Hepatocyte (in vitro differentiated cells): ENCODE measurements around the gene PTPN14. TPM values are rescaled to one million over a fixed set of nuclear protein-coding genes. Genes with fewer than 3 reads are reported as not detected.

Experiments used
- DNase-seq: peaks from one replicate; pipeline ENCODE4 v3.0.0-alpha.2; 2016; ENCODE audit warnings: low spot score
- H2AFZ ChIP-seq: fragments of 200-600 bp; sonication (generic); 2 replicates; pipeline ENCODE4 v1.6.0; 2016; ENCODE audit warnings: antibody characterized with exemption, mild to moderate bottlenecking
- H3K27ac ChIP-seq: fragments of 200-600 bp; sonication (generic); 2 replicates; pipeline ENCODE4 v1.5.1; 2016; ENCODE audit warnings: mild to moderate bottlenecking
- H3K27me3 ChIP-seq: fragments of 200-600 bp; sonication (generic); 2 replicates; pipeline ENCODE4 v1.6.1; 2016
- H3K36me3 ChIP-seq: fragments of 200-600 bp; sonication (generic); replicated peaks from 2 replicates; pipeline ENCODE4 v1.5.1; 2016; ENCODE audit warnings: low read depth; ENCODE audit not compliant: insufficient read depth
- H3K4me1 ChIP-seq: fragments of 200-600 bp; sonication (generic); 2 replicates; pipeline ENCODE4 v1.5.1; 2016; ENCODE audit warnings: mild to moderate bottlenecking, moderate library complexity; ENCODE audit not compliant: insufficient read depth
- H3K4me2 ChIP-seq: fragments of 200-600 bp; sonication (generic); 2 replicates; pipeline ENCODE4 v1.6.0; 2016
- H3K4me3 ChIP-seq: fragments of 200-600 bp; sonication (generic); 2 replicates; pipeline ENCODE4 v1.5.1; 2016; ENCODE audit warnings: mild to moderate bottlenecking
- H3K79me2 ChIP-seq: fragments of 200-600 bp; sonication (generic); 2 replicates; pipeline ENCODE4 v1.6.0; 2017; ENCODE audit warnings: mild to moderate bottlenecking
- H3K9me2 ChIP-seq: fragments of 200-600 bp; sonication (generic); replicated peaks from 2 replicates; pipeline ENCODE4 v1.6.0; 2017; ENCODE audit warnings: mild to moderate bottlenecking; ENCODE audit not compliant: insufficient read depth
- H3K9me3 ChIP-seq: fragments of 200-600 bp; sonication (generic); 2 replicates; pipeline ENCODE4 v1.5.1; 2016; ENCODE audit warnings: low read depth, mild to moderate bottlenecking
- H4K20me1 ChIP-seq: fragments of 200-600 bp; sonication (generic); 2 replicates; pipeline ENCODE4 v1.6.0; 2016; ENCODE audit warnings: mild to moderate bottlenecking; ENCODE audit not compliant: insufficient read depth, poor library complexity, severe bottlenecking
- CTCF ChIP-seq: fragments of 200-600 bp; sonication (generic); IDR thresholded peaks from 2 replicates; pipeline ENCODE4 v1.5.1; 2016; ENCODE audit warnings: antibody characterized with exemption, mild to moderate bottlenecking; ENCODE audit not compliant: poor library complexity
- EZH2 ChIP-seq: fragments of 200-600 bp; sonication (generic); IDR thresholded peaks from 2 replicates; pipeline ENCODE4 v1.6.1; 2016; ENCODE audit warnings: antibody characterized with exemption, mild to moderate bottlenecking, borderline replicate concordance
- EZH2phosphoT487 ChIP-seq: fragments of 200-600 bp; sonication (generic); IDR thresholded peaks from one replicate; pipeline ENCODE4 v1.6.1; 2018; ENCODE audit warnings: antibody characterized with exemption, mild to moderate bottlenecking, low read depth, moderate library complexity; ENCODE audit not compliant: unreplicated experiment, severe bottlenecking
- WGBS: methylation state at CpG from one replicate; pipeline ENCODE4 v1.1.6; 2016; ENCODE audit warnings: low lambda C conversion rate; ENCODE audit errors: missing lambda C conversion rate; 5-methylcytosine and 5-hydroxymethylcytosine counted together
- polyA plus RNA-seq: library from polyadenylated mRNA; unstranded; fragments of >200 nt; fragmentation: Nextera tagmentation; extraction: Ambion mirVana; gene quantifications from 2 replicates; pipeline ENCODE4 v1.2.1, GENCODE V29; 2016
- total RNA-seq: library from RNA; depleted of rRNA; stranded (reverse); fragments of >200 nt; gene quantifications from 2 replicates; pipeline ENCODE4 v1.2.3, GENCODE V29; 2014

The PTPN14 gene
- total and polyA plus RNA-seq, 2 experiments from 2014 or later, result 9.5 to 21.7 TPM

GRCh38 chr1:214404571-214405213, 146.7 kb downstream of the PTPN14 start:
- H3K4me2 ChIP-seq, result no peak overlapping the region

GRCh38 chr1:214404154-214404553, 147.2 kb downstream of the PTPN14 start:
- 80% methylated on average over 4 of the region's 4 CpGs for WGBS
- Histone ChIP-seq H3K79me2 (no peaks in the 10 kb centered on the region), H3K36me3 (no peaks in the 10 kb centered on the region), H3K4me1 (no peaks in the 10 kb centered on the region), H3K27me3 (no peaks in the 10 kb centered on the region), H4K20me1 (no peaks in the 10 kb centered on the region), H2AFZ (no peak overlapping the region), H3K4me3 (no peak overlapping the region), H3K27ac (no peak overlapping the region), H3K4me2 (no peak overlapping the region), H3K9me2 (no peaks in the 10 kb centered on the region), H3K9me3 (no peaks in the 10 kb centered on the region)
- TF ChIP-seq CTCF, result no peak
- TF ChIP-seq EZH2phosphoT487, result no peak
- TF ChIP-seq EZH2, result no peak
- DNase-seq, result no peak

More at GRCh38 chr1:214404571-214405213, 146.7 kb downstream of the PTPN14 start:
- no peak overlapping the region for H3K4me3 ChIP-seq
- no peaks in the 10 kb centered on the region for H3K79me2 ChIP-seq
- H3K27ac ChIP-seq, result peak overlapping the region; percentile 17
- H3K9me2 ChIP-seq, result no peaks in the 10 kb centered on the region
- 73% methylated on average over 9 of the region's 9 CpGs for WGBS
- TF ChIP-seq EZH2phosphoT487 (no peak), EZH2 (no peak), CTCF (no peak)
- no peak overlapping the region for H2AFZ ChIP-seq
- H4K20me1 ChIP-seq, result no peaks in the 10 kb centered on the region
- H3K9me3 ChIP-seq, result no peaks in the 10 kb centered on the region
- H3K36me3 ChIP-seq, result no peaks in the 10 kb centered on the region
- no peaks in the 10 kb centered on the region for H3K27me3 ChIP-seq
- no peak for DNase-seq
- no peaks in the 10 kb centered on the region for H3K4me1 ChIP-seq

GRCh38 chr1:214403431-214403830, 148.0 kb downstream of the PTPN14 start:
- no peak for DNase-seq
- Histone ChIP-seq H2AFZ (no peak overlapping the region), H3K4me2 (no peak overlapping the region), H3K79me2 (no peaks in the 10 kb centered on the region), H4K20me1 (no peaks in the 10 kb centered on the region), H3K9me2 (no peaks in the 10 kb centered on the region), H3K9me3 (no peaks in the 10 kb centered on the region), H3K4me3 (no peak overlapping the region), H3K27ac (no peak overlapping the region), H3K4me1 (no peaks in the 10 kb centered on the region), H3K27me3 (no peaks in the 10 kb centered on the region), H3K36me3 (no peaks in the 10 kb centered on the region)
- WGBS, result 87% methylated on average over 5 of the region's 5 CpGs
- TF ChIP-seq CTCF (no peak), EZH2phosphoT487 (no peak), EZH2 (no peak)
